Activated CD8-positive, alpha-beta memory T cell treated with anti-CD3 and anti-CD28 coated beads for 24 hours (primary cell): ENCODE results near the gene TGFBR3L.

Experiments used
- DNase-seq: peaks from one replicate; pipeline ENCODE4 v3.0.0-alpha.2; 2020

Gene TGFBR3L

GRCh38 chr19:7914598-7915045 is at the start of gene TGFBR3L:
Gene TGFBR3L (plus strand): TSS chr19:7914830.
- no peak for DNase-seq

- DNase-seq, result no peak
Measured at GRCh38 chr19:7865262-7865911, 49.2 kb upstream of the TGFBR3L start.

- DNase-seq, result no peak
Measured at GRCh38 chr19:7866399-7867091, 48.1 kb upstream of the TGFBR3L start.

GRCh38 chr19:7867092-7867844 is 47.4 kb upstream of the TGFBR3L start:
- no peak for DNase-seq

- no peak for DNase-seq
Measured at GRCh38 chr19:7868326-7868670, 46.3 kb upstream of the TGFBR3L start.

- peak; percentile 87 for DNase-seq
Measured at GRCh38 chr19:7868671-7869452, 45.8 kb upstream of the TGFBR3L start.

GRCh38 chr19:7869453-7869909 is 45.1 kb upstream of the TGFBR3L start:
- peak; percentile 95 for DNase-seq

GRCh38 chr19:7869910-7870511 is 44.6 kb upstream of the TGFBR3L start:
- DNase-seq, result no peak

- DNase-seq, result peak; percentile 66
Measured at GRCh38 chr19:7870571-7871436, 43.8 kb upstream of the TGFBR3L start.

GRCh38 chr19:7871437-7872305 is 43.0 kb upstream of the TGFBR3L start:
- DNase-seq, result peak; percentile 82

- no peak for DNase-seq
Measured at GRCh38 chr19:7872306-7873204, 42.1 kb upstream of the TGFBR3L start.

GRCh38 chr19:7873304-7874075 is 41.1 kb upstream of the TGFBR3L start:
- DNase-seq, result no peak

GRCh38 chr19:7874076-7874896 is 40.3 kb upstream of the TGFBR3L start, which contains the start of gene PRR36:
Gene PRR36 (minus strand): TSS chr19:7874390. CDS start chr19:7873689, 701 bp downstream.
- peak; percentile 67 for DNase-seq

GRCh38 chr19:7874897-7875273 is 39.7 kb upstream of the TGFBR3L start:
- no peak for DNase-seq

GRCh38 chr19:7877249-7877836 is 37.3 kb upstream of the TGFBR3L start:
- no peak for DNase-seq

GRCh38 chr19:7879111-7879807 is 35.4 kb upstream of the TGFBR3L start:
- DNase-seq, result no peak

GRCh38 chr19:7879836-7880235 is 34.8 kb upstream of the TGFBR3L start:
- no peak for DNase-seq
